K562 (cell line): ENCODE measurements around the gene PPP1R14B. TPM values are rescaled to one million over a fixed set of nuclear protein-coding genes. Genes with fewer than 3 reads are reported as not detected.

Source experiments
- BCLAF1 ChIP-seq, 2 experiments: fragments of 450-650 bp in 1 of 2; IDR thresholded peaks; 2 replicates each; pipeline ENCODE4 v1.6.1; 2011 to 2017; ENCODE audit warnings: low read depth in 2 of 2, antibody characterized with exemption in 1 of 2, borderline replicate concordance in 1 of 2, low read length in 1 of 2, mild to moderate bottlenecking in 1 of 2, mixed read lengths in 1 of 2; ENCODE audit not compliant: control insufficient read depth in 1 of 2
- CC2D1A ChIP-seq: fragments of 450-650 bp; IDR thresholded peaks from 2 replicates; pipeline ENCODE4 v1.6.1; 2017; ENCODE audit warnings: mild to moderate bottlenecking
- CCNT2 ChIP-seq: IDR thresholded peaks from 2 replicates; pipeline ENCODE4 v1.6.1; 2011; ENCODE audit warnings: borderline replicate concordance, low read depth, mild to moderate bottlenecking, moderate library complexity, mixed read lengths, low read length; ENCODE audit not compliant: insufficient read length; ENCODE audit errors: extremely low read depth
- ELF2 ChIP-seq: fragments of 250-450 bp; sonication (Bioruptor Pico); IDR thresholded peaks from 2 replicates; pipeline ENCODE4 v1.5.0; 2021; ENCODE audit warnings: mild to moderate bottlenecking
- HINFP ChIP-seq: fragments of 450-650 bp; conservative IDR thresholded peaks from 2 replicates; pipeline ENCODE4 v1.6.1; 2016; ENCODE audit warnings: missing genetic modification characterization, low read depth, mild to moderate bottlenecking, control low read depth, missing compliant biosample characterization
- HMBOX1 ChIP-seq: sonication (generic); IDR thresholded peaks from 2 replicates; pipeline ENCODE4 v1.6.1; 2016
- HMG20A ChIP-seq: fragments of 450-650 bp; formaldehyde crosslinking; conservative IDR thresholded peaks from 2 replicates; pipeline ENCODE4 v1.4.0; 2020; ENCODE audit warnings: mild to moderate bottlenecking, mixed read lengths
- KLF16 ChIP-seq: IDR thresholded peaks from 2 replicates; pipeline ENCODE4 v1.6.1; 2016; ENCODE audit warnings: antibody characterized with exemption
- MAFF ChIP-seq: IDR thresholded peaks from 2 replicates; pipeline ENCODE4 v1.6.1; 2012; ENCODE audit warnings: low read length, improper control_type of control experiment
- MEF2D ChIP-seq: conservative IDR thresholded peaks from 2 replicates; pipeline ENCODE4 v1.6.1; 2016; ENCODE audit warnings: low read depth, missing genetic modification characterization, missing compliant biosample characterization
- NCOA1 ChIP-seq: fragments of 450-650 bp; IDR thresholded peaks from 2 replicates; pipeline ENCODE4 v1.6.1; 2016; ENCODE audit warnings: low read depth
- NFE2 ChIP-seq: IDR thresholded peaks from 2 replicates; pipeline ENCODE4 v1.6.1; 2014; ENCODE audit warnings: antibody characterized with exemption, low read depth
- SIX5 ChIP-seq, 2 experiments: IDR thresholded peaks; 2 replicates each; pipeline ENCODE4 v1.6.1; 2011; ENCODE audit warnings: low read length in 2 of 2, borderline replicate concordance in 1 of 2, low read depth in 1 of 2, mild to moderate bottlenecking in 1 of 2, moderate library complexity in 1 of 2; ENCODE audit not compliant: insufficient read depth in 1 of 2
- SMAD2 ChIP-seq: fragments of 150-350 bp; IDR thresholded peaks from 2 replicates; pipeline ENCODE4 v1.6.1; 2014; ENCODE audit warnings: low read depth, mild to moderate bottlenecking, low read length
- SMARCA5 ChIP-seq: fragments of 450-650 bp; IDR thresholded peaks from 2 replicates; pipeline ENCODE4 v1.6.1; 2016
- SMARCE1 ChIP-seq: fragments of 450-650 bp; IDR thresholded peaks from 2 replicates; pipeline ENCODE4 v1.7.1; 2016; ENCODE audit warnings: mild to moderate bottlenecking
- TARDBP ChIP-seq: fragments of 450-650 bp; IDR thresholded peaks from 2 replicates; pipeline ENCODE4 v1.6.1; 2016
- TCF7 ChIP-seq: sonication (generic); IDR thresholded peaks from 2 replicates; pipeline ENCODE4 v1.6.1; 2016; ENCODE audit warnings: antibody characterized with exemption, borderline replicate concordance
- THAP7 ChIP-seq: fragments of 250-450 bp; sonication (Bioruptor Pico); IDR thresholded peaks from 2 replicates; pipeline ENCODE4 v1.5.0; 2021
- ZBTB17 ChIP-seq: fragments of 450-650 bp; formaldehyde crosslinking; IDR thresholded peaks from 2 replicates; pipeline ENCODE4 v1.4.0; 2020; ENCODE audit warnings: mild to moderate bottlenecking
- ZFPM2 ChIP-seq: fragments of 250-450 bp; sonication (Bioruptor Pico); IDR thresholded peaks from 2 replicates; pipeline ENCODE4 v1.5.1; 2022; ENCODE audit warnings: mild to moderate bottlenecking
- ZNF217 ChIP-seq: sonication (generic); formaldehyde crosslinking; IDR thresholded peaks from 2 replicates; pipeline ENCODE4 v1.8.0; 2022; ENCODE audit warnings: mild to moderate bottlenecking, missing genetic modification reagents
- ZNF699 ChIP-seq: fragments of 250-450 bp; sonication (Bioruptor Pico); IDR thresholded peaks from 2 replicates; pipeline ENCODE4 v1.8.0; 2021; ENCODE audit warnings: mild to moderate bottlenecking, moderate library complexity; ENCODE audit not compliant: insufficient replicate concordance
- ZNF717 ChIP-seq: fragments of 250-450 bp; sonication (Bioruptor Pico); IDR thresholded peaks from 2 replicates; pipeline ENCODE4 v1.5.0; 2021
- polyA plus RNA-seq, 8 experiments: library from polyadenylated mRNA; depleted of rRNA in 4 of 8; stranded (reverse) in 5 of 8; unstranded in 3 of 8; fragments of >200 nt; fragmentation: Nextera tagmentation in 2 of 8; fragmentation: Illumina TruSeq in 1 of 8; extraction: Ambion mirVana in 2 of 8; extraction: Trizol in 1 of 8; gene quantifications; 2 replicates each; pipeline versions ENCODE4 v1.2.1 to v1.2.3, GENCODE V29; 2011 to 2014; ENCODE audit warnings: inconsistent platforms in 1 of 8, missing spikeins in 1 of 8
- total RNA-seq, 7 experiments: library from RNA; depleted of rRNA in 6 of 7; stranded (reverse); fragments of >200 nt in 6 of 7; fragmentation: Illumina TruSeq in 2 of 7; extraction: Trizol in 2 of 7; gene quantifications; 2 replicates each; pipeline versions ENCODE4 v1.2.1 to v1.2.3, GENCODE V29; 2011 to 2021; ENCODE audit warnings: low replicate concordance in 1 of 7

The PPP1R14B gene
- total and polyA plus RNA-seq, 9 of the 15 experiments (the other 6 are each of a cell fraction or from before 2014, with no cell fraction given) = 7.7 to 566 (median 212) TPM

- no peak; the same call in 1 of the 2 replicates for TF ChIP-seq ZBTB17 (CRISPR knock-in tag)
- TF ChIP-seq ZFPM2 = 0 out of 2 replicates have a peak, but pooled peaks have one; percentile 14
- TF ChIP-seq ELF2 (CRISPR knock-in tag) = no peak
- no peak for TF ChIP-seq HMBOX1
- no peak for TF ChIP-seq ZNF717
- no peak for TF ChIP-seq MAFF
- no peak for TF ChIP-seq CC2D1A
- TF ChIP-seq HMG20A = no peak
- TF ChIP-seq SIX5 (IDR thresholded peaks at IDR 0.05; ENCODE audit: borderline replicate concordance in 1 of 2, insufficient read depth in 1 of 2, low read depth in 1 of 2, low read length in 2 of 2) = no peak
- no peak for TF ChIP-seq HINFP (tag)
- no peak for TF ChIP-seq SMAD2
- peak in 1 of 2 experiments; percentile 13; a peak in 1 of 4 replicates for TF ChIP-seq BCLAF1 (IDR thresholded peaks at IDR 0.05; ENCODE audit: borderline replicate concordance in 1 of 2, control insufficient read depth in 1 of 2, low read depth in 2 of 2, low read length in 1 of 2)
- TF ChIP-seq TCF7 = no peak
- TF ChIP-seq KLF16 = no peak
- TF ChIP-seq ZNF217 = no peak
- peak; percentile 92 for TF ChIP-seq SMARCA5
- TF ChIP-seq TARDBP = no peak
- no peak for TF ChIP-seq CCNT2
- no peak for TF ChIP-seq THAP7 (CRISPR knock-in tag)
- no peak for TF ChIP-seq NCOA1
- TF ChIP-seq SMARCE1 = 0 out of 2 replicates have a peak, but pooled peaks have one; percentile 25
- no peak for TF ChIP-seq ZNF699 (CRISPR knock-in tag)
- no peak for TF ChIP-seq MEF2D (tag)
- TF ChIP-seq NFE2 = no peak
Measured at GRCh38 chr11:64268893-64269539, 22.3 kb upstream of the PPP1R14B start (continued).
